ENCODE results near the gene RGS3.

RGS3 gene

DNA sequence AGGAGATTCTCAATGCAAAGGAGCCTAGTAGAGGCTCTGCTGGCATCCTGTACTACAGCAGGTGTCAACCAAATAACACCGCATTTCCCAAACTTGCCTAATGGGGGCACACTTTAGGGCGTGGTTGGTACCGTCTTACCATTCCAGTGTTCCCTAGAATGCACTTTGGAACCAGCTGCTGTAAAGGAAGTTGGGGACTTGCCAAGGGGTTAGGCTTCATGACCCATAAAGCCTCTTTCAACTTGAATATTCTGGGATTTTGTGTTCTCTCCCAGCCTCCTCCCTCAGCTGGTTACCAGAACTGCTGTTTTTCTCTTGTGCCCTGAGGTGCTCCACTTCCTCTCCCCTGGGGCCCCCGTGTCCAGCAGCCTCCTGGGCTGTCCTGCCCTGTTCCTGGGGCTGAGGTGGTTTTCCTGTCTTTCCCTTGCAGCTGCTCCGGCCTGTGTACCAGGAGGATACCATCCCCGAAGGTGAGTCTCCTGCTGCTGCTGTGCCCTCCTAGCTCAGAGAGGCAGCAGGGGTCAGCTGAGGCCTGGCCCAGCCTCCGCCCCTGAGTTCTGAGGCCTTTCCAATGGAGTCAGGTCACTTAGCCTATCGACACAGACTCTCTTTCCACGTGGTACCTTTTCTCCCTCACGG lies 44.7 kb downstream of the RGS3 start:
- ChIA-PET POLR2A (no interaction called here), CTCF (interaction anchor here (0.7 to 1.7 kb wide), 8 partner anchors 9 to 147 kb away, joined by 3 to 6 read pairs (median 3); partner anchors contain the start of gene RGS3)
- Histone ChIP-seq H3K4me1 (ENCODE audit: control insufficient read depth, insufficient read depth, low read length) (no peaks in the 10 kb centered on the region), H3K9me3 (ENCODE audit: control insufficient read depth, insufficient read depth, low read depth, low read length) (no peaks in the 10 kb centered on the region), H3K27ac (ENCODE audit: extremely low read depth, low read depth, low read length) (no peak overlapping the region), H3K36me3 (ENCODE audit: control insufficient read depth in 2 of 2, insufficient read depth in 1 of 2, low read length in 2 of 2) (no peaks in the 10 kb centered on the region), H3K4me3 (ENCODE audit: low read depth, low read length) (no peak overlapping the region)
- TF ChIP-seq ZNF585B (tag by site-specific recombination; IDR thresholded peaks at IDR 0.05) (no peak), ZNF501 (tag by site-specific recombination; IDR thresholded peaks at IDR 0.05) (no peak), ZBTB20 (tag by site-specific recombination; IDR thresholded peaks at IDR 0.05) (no peak)
- TF ChIP-seq, protein P1, sequence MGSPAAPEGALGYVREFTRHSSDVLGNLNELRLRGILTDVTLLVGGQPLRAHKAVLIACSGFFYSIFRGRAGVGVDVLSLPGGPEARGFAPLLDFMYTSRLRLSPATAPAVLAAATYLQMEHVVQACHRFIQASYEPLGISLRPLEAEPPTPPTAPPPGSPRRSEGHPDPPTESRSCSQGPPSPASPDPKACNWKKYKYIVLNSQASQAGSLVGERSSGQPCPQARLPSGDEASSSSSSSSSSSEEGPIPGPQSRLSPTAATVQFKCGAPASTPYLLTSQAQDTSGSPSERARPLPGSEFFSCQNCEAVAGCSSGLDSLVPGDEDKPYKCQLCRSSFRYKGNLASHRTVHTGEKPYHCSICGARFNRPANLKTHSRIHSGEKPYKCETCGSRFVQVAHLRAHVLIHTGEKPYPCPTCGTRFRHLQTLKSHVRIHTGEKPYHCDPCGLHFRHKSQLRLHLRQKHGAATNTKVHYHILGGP (tag by site-specific recombination; IDR thresholded peaks at IDR 0.05), result 0 out of 2 replicates have a peak, but pooled peaks have one; percentile 16

DNA sequence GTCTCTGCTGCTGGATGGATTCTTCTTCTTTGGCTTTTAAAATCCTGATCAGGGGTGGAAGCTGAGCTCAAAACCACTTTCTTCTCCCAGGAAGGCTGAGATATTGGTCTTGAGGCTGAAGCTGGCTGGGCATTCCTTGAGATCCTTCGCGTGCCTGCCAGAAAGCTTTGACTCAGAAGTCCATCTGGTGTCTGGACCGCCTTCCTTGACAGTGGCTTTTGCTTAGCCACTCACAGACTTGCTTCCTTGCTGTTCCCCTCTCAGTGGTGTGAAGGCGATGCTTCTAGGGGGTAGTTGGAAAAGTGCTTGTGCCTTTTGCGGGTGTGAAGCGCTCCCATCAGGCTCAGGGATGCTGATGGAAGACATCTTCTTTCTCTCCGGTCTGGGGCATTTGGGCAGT lies 45.9 kb downstream of the RGS3 start:
- Histone ChIP-seq H3K4me3 (ENCODE audit: low read depth, low read length) (no peak overlapping the region), H3K27ac (ENCODE audit: extremely low read depth, low read depth, low read length) (no peak overlapping the region), H3K9me3 (ENCODE audit: control insufficient read depth, insufficient read depth, low read depth, low read length) (no peaks in the 10 kb centered on the region), H3K4me1 (ENCODE audit: control insufficient read depth, insufficient read depth, low read length) (no peaks in the 10 kb centered on the region), H3K36me3 (ENCODE audit: control insufficient read depth in 2 of 2, insufficient read depth in 1 of 2, low read length in 2 of 2) (no peaks in the 10 kb centered on the region)
- ChIA-PET CTCF (interaction anchor here (0.6 to 0.8 kb wide), 2 partner anchors 16 to 333 kb away, joined by 3 read pairs; no protein-coding TSS in a partner anchor), POLR2A (no interaction called here)
- TF ChIP-seq, protein P2, sequence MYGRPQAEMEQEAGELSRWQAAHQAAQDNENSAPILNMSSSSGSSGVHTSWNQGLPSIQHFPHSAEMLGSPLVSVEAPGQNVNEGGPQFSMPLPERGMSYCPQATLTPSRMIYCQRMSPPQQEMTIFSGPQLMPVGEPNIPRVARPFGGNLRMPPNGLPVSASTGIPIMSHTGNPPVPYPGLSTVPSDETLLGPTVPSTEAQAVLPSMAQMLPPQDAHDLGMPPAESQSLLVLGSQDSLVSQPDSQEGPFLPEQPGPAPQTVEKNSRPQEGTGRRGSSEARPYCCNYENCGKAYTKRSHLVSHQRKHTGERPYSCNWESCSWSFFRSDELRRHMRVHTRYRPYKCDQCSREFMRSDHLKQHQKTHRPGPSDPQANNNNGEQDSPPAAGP (tag by site-specific recombination; IDR thresholded peaks at IDR 0.05), result no peak
- TF ChIP-seq, protein P3, sequence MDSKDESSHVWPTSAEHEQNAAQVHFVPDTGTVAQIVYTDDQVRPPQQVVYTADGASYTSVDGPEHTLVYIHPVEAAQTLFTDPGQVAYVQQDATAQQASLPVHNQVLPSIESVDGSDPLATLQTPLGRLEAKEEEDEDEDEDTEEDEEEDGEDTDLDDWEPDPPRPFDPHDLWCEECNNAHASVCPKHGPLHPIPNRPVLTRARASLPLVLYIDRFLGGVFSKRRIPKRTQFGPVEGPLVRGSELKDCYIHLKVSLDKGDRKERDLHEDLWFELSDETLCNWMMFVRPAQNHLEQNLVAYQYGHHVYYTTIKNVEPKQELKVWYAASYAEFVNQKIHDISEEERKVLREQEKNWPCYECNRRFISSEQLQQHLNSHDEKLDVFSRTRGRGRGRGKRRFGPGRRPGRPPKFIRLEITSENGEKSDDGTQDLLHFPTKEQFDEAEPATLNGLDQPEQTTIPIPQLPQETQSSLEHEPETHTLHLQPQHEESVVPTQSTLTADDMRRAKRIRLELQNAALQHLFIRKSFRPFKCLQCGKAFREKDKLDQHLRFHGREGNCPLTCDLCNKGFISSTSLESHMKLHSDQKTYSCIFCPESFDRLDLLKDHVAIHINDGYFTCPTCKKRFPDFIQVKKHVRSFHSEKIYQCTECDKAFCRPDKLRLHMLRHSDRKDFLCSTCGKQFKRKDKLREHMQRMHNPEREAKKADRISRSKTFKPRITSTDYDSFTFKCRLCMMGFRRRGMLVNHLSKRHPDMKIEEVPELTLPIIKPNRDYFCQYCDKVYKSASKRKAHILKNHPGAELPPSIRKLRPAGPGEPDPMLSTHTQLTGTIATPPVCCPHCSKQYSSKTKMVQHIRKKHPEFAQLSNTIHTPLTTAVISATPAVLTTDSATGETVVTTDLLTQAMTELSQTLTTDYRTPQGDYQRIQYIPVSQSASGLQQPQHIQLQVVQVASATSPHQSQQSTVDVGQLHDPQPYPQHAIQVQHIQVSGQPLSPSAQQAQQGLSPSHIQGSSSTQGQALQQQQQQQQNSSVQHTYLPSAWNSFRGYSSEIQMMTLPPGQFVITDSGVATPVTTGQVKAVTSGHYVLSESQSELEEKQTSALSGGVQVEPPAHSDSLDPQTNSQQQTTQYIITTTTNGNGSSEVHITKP (tag by site-specific recombination; IDR thresholded peaks at IDR 0.05), result no peak
- TF ChIP-seq ZNF146 (tag by site-specific recombination; IDR thresholded peaks at IDR 0.05), result no peak
- TF ChIP-seq, protein P4, sequence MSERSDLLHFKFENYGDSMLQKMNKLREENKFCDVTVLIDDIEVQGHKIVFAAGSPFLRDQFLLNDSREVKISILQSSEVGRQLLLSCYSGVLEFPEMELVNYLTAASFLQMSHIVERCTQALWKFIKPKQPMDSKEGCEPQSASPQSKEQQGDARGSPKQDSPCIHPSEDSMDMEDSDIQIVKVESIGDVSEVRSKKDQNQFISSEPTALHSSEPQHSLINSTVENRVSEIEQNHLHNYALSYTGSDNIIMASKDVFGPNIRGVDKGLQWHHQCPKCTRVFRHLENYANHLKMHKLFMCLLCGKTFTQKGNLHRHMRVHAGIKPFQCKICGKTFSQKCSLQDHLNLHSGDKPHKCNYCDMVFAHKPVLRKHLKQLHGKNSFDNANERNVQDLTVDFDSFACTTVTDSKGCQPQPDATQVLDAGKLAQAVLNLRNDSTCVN (tag by site-specific recombination; optimal IDR thresholded peaks at IDR 0.05), result no peak
- TF ChIP-seq, protein P5, sequence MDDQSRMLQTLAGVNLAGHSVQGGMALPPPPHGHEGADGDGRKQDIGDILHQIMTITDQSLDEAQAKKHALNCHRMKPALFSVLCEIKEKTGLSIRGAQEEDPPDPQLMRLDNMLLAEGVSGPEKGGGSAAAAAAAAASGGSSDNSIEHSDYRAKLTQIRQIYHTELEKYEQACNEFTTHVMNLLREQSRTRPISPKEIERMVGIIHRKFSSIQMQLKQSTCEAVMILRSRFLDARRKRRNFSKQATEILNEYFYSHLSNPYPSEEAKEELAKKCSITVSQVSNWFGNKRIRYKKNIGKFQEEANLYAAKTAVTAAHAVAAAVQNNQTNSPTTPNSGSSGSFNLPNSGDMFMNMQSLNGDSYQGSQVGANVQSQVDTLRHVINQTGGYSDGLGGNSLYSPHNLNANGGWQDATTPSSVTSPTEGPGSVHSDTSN (CRISPR knock-in tag; IDR thresholded peaks at IDR 0.05), result no peak
- no peak for TF ChIP-seq HOXD13 (CRISPR knock-in tag; IDR thresholded peaks at IDR 0.05; ENCODE audit: borderline replicate concordance)
- no peak for TF ChIP-seq WT1 (tag by site-specific recombination; IDR thresholded peaks at IDR 0.05)
- TF ChIP-seq OSR2 (tag by site-specific recombination; IDR thresholded peaks at IDR 0.05), result no peak
- no peak for TF ChIP-seq TRIM28 (IDR thresholded peaks at IDR 0.05; ENCODE audit: borderline replicate concordance, low read length)
- no peak for TF ChIP-seq ZXDB (tag by site-specific recombination; IDR thresholded peaks at IDR 0.05)
- TF ChIP-seq MYNN (tag by site-specific recombination; IDR thresholded peaks at IDR 0.05; ENCODE audit: borderline replicate concordance), result no peak
- TF ChIP-seq ZNF10 (tag by site-specific recombination; IDR thresholded peaks at IDR 0.05), result no peak
- TF ChIP-seq FEZF1 (tag by site-specific recombination; IDR thresholded peaks at IDR 0.05), result no peak
- no peak for TF ChIP-seq ZNF2 (tag by site-specific recombination; IDR thresholded peaks at IDR 0.05)
- TF ChIP-seq ZNF354C (tag by site-specific recombination; IDR thresholded peaks at IDR 0.05; ENCODE audit: borderline replicate concordance, low read depth), result no peak
- TF ChIP-seq ZBTB21 (tag by site-specific recombination; IDR thresholded peaks at IDR 0.05), result no peak
- TF ChIP-seq ZNF837 (tag by site-specific recombination; IDR thresholded peaks at IDR 0.05), result no peak
- TF ChIP-seq ZNF701 (tag by site-specific recombination; IDR thresholded peaks at IDR 0.05), result no peak
- TF ChIP-seq RBAK (tag by site-specific recombination; IDR thresholded peaks at IDR 0.05), result no peak
- TF ChIP-seq ZNF239 (tag by site-specific recombination; IDR thresholded peaks at IDR 0.05), result no peak

Measured in HEK293 (cell line).